ENCODE measurements around the gene LIMCH1.

DNA sequence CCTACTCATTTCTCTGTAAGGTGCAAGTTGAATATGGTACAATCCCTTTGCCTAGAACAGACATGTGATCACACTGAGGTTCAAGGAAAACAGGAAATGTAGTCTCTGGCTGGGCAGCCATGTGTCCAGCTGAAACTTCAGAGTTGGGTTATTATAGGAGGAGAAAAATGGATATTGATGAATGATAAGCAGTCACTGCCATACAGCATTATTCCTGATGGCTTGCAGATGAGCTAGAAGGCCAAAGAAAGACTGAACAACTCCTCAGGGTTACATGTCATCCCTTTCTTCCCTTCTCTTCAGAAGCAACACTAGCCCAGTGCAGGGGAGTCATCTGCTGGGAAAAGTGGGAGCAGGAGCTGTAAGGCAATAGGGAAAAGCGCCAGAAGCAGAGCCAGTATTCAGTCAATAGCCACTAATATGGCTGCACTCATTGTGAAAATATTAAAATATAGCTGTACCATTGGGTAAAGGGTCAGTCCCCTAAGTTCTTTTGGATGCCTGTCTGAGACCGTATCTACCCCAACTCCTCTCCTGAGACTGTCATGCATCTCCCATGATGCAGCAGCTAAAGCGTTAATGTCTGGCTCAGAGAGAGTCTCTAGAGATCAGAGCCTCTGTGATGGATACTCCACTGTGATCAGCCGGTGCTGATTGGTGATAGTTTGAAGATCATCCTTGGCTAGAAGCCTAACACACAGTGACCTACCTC, 190.1 kb downstream of the LIMCH1 start:
- TF ChIP-seq, protein P1, sequence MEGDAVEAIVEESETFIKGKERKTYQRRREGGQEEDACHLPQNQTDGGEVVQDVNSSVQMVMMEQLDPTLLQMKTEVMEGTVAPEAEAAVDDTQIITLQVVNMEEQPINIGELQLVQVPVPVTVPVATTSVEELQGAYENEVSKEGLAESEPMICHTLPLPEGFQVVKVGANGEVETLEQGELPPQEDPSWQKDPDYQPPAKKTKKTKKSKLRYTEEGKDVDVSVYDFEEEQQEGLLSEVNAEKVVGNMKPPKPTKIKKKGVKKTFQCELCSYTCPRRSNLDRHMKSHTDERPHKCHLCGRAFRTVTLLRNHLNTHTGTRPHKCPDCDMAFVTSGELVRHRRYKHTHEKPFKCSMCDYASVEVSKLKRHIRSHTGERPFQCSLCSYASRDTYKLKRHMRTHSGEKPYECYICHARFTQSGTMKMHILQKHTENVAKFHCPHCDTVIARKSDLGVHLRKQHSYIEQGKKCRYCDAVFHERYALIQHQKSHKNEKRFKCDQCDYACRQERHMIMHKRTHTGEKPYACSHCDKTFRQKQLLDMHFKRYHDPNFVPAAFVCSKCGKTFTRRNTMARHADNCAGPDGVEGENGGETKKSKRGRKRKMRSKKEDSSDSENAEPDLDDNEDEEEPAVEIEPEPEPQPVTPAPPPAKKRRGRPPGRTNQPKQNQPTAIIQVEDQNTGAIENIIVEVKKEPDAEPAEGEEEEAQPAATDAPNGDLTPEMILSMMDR (IDR thresholded peaks at IDR 0.05; ENCODE audit: low read depth, low read length): no peak
- no peak for TF ChIP-seq EZH2phosphoT487 (IDR thresholded peaks at IDR 0.05; ENCODE audit: low read depth)
